ENCODE data around the gene LIF.
A peak's percentile ranks its signal among the peaks of the same experiment; 100 is the strongest.

LIF gene

DNA sequence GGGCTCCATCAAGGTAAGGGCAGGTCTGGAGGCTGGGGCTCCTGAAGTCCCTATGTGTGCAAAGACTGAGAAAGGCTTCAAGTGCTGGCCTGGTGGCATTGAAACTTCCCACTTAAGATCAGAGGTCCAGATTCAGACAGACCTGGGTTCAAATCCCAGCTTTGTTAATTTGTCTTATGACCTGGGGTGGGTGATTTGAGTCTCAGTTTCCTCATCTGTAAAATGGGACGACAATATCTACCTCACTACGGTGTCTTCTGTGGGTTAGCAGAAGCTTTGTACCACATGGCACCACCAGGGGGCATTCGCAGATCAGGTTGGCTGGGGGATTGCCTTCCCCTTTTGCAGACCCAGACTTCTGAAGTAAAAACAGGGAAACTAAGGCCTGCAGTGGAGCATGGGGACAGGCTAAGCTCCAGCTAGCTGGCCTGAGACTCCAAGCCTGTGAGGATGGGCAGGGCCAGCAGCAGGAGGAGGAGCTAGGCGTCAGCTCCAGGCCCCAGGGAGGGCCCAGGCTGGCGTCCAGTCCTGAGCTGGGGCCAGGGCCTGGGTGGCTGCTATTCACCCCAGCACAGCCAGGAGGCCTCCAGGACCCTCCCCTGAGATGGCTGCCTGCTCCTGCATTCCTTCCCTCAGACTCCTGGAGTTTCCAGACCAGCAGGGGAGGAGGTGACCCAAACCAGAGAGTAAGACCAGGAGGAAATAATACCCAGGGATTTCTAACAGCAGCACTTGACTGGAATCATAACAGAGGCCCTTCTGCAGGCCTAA, 41.3 kb upstream of the LIF start:
- H3K27ac ChIP-seq: peak overlapping the region; percentile 69
- TF ChIP-seq CTCF (IDR thresholded peaks at IDR 0.05): peak; percentile 79
- TF ChIP-seq ZFX (IDR thresholded peaks at IDR 0.05; ENCODE audit: borderline replicate concordance): no peak

- H3K27ac ChIP-seq: no peak overlapping the region
- TF ChIP-seq ZFX (IDR thresholded peaks at IDR 0.05; ENCODE audit: borderline replicate concordance) (no peak), CTCF (IDR thresholded peaks at IDR 0.05) (peak; percentile 95)
Observed at GRCh38 chr22:30286813-30287647, 40.5 kb upstream of the LIF start.

- TF ChIP-seq CTCF (IDR thresholded peaks at IDR 0.05) (no peak), ZFX (IDR thresholded peaks at IDR 0.05; ENCODE audit: borderline replicate concordance) (no peak)
- H3K27ac ChIP-seq: no peak overlapping the region
Observed at GRCh38 chr22:30286331-30286730, 39.8 kb upstream of the LIF start.

DNA sequence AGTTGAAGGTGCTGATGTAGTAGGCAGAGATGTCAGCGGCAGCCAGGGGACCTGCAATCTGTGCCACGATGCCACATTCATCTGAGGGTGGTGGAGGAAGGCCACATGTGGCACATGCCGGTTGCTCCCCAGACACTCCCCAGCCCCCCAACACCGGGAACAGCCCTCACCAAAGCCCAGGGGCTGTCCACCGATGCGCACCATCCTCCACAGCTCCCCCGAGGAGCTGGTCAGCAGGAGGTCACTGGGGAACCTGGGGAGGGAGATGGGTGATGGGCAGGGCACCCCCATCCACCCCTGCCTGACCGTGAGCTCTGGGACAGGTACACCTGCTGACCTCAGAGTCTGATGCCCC, 39.3 kb upstream of the LIF start:
- TF ChIP-seq ZFX (IDR thresholded peaks at IDR 0.05; ENCODE audit: borderline replicate concordance) (no peak), CTCF (IDR thresholded peaks at IDR 0.05) (no peak)
- H3K27ac ChIP-seq: no peak overlapping the region

- TF ChIP-seq ZFX (IDR thresholded peaks at IDR 0.05; ENCODE audit: borderline replicate concordance) (no peak), CTCF (IDR thresholded peaks at IDR 0.05) (no peak)
- H3K27ac ChIP-seq: no peak overlapping the region
Observed at GRCh38 chr22:30285176-30285845, 38.8 kb upstream of the LIF start.

GRCh38 chr22:30284666-30285065, 38.1 kb upstream of the LIF start:
- no peak overlapping the region for H3K27ac ChIP-seq
- no peak for TF ChIP-seq CTCF (IDR thresholded peaks at IDR 0.05)
- no peak for TF ChIP-seq ZFX (IDR thresholded peaks at IDR 0.05; ENCODE audit: borderline replicate concordance)

Data from 22Rv1 (cell line).